MM.1S (cell line): ENCODE results near the gene BLOC1S1.

ENCODE experiments used
- EZH2 ChIP-seq: fragments of 300-600 bp; sonication (generic); optimal IDR thresholded peaks from 2 replicates; pipeline ENCODE3; 2017; ENCODE audit warnings: low read depth, mild to moderate bottlenecking, antibody characterized with exemption, low read length, mixed read lengths
- EZH2phosphoT487 ChIP-seq: fragments of 300-600 bp; sonication (generic); IDR thresholded peaks from 2 replicates; pipeline ENCODE4 v1.6.1; 2018; ENCODE audit warnings: antibody characterized with exemption, low read length
- TF ChIP-seq, protein P1 (sequence below): fragments of 300-600 bp; sonication (generic); IDR thresholded peaks from 2 replicates; pipeline ENCODE4 v1.5.1; 2016; ENCODE audit warnings: antibody characterized with exemption, low read length, mixed read lengths

GRCh38 chr12:55729819-55730818, 14.3 kb downstream of the BLOC1S1 start:
- TF ChIP-seq, protein P1, sequence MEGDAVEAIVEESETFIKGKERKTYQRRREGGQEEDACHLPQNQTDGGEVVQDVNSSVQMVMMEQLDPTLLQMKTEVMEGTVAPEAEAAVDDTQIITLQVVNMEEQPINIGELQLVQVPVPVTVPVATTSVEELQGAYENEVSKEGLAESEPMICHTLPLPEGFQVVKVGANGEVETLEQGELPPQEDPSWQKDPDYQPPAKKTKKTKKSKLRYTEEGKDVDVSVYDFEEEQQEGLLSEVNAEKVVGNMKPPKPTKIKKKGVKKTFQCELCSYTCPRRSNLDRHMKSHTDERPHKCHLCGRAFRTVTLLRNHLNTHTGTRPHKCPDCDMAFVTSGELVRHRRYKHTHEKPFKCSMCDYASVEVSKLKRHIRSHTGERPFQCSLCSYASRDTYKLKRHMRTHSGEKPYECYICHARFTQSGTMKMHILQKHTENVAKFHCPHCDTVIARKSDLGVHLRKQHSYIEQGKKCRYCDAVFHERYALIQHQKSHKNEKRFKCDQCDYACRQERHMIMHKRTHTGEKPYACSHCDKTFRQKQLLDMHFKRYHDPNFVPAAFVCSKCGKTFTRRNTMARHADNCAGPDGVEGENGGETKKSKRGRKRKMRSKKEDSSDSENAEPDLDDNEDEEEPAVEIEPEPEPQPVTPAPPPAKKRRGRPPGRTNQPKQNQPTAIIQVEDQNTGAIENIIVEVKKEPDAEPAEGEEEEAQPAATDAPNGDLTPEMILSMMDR, result no peak
- TF ChIP-seq EZH2 (no peak), EZH2phosphoT487 (no peak)
